Testis (tissue), 3 donors: Measurements from ENCODE around the gene DNAJB8. TPM values are rescaled to one million over a fixed set of nuclear protein-coding genes. Genes with fewer than 3 reads are reported as not detected.

ENCODE experiments used
- DNase-seq: peaks from one replicate; pipeline ENCODE4 v3.0.0-alpha.2; 2019
- H3K27ac ChIP-seq, 2 donors: fragments of 200-600 bp; sonication (generic); one replicate each; pipeline ENCODE4 v1.5.1; 2019
- H3K27me3 ChIP-seq: fragments of 200-600 bp; sonication (generic); one replicate; pipeline ENCODE4 v1.5.1; 2019
- H3K36me3 ChIP-seq: fragments of 200-600 bp; sonication (generic); one replicate; pipeline ENCODE4 v1.5.1; 2017; ENCODE audit warnings: low read depth; ENCODE audit errors: missing control alignments
- H3K4me1 ChIP-seq: fragments of 200-600 bp; sonication (generic); one replicate; pipeline ENCODE4 v1.5.1; 2019
- H3K4me3 ChIP-seq, 2 donors: fragments of 200-600 bp; sonication (generic); one replicate each; pipeline ENCODE4 v1.5.1; 2017 to 2019
- H3K9me3 ChIP-seq: fragments of 200-600 bp; sonication (generic); one replicate; pipeline ENCODE4 v1.5.1; 2017
- CTCF ChIP-seq, 3 experiments: fragments of 450-650 bp in 2 of 3; fragments of 200-600 bp in 1 of 3; sonication (generic) in 1 of 3; IDR thresholded peaks; one replicate each; pipeline ENCODE4 v1.5.1; 2016 to 2019; ENCODE audit warnings: antibody characterized with exemption in 3 of 3, mild to moderate bottlenecking in 2 of 3, moderate library complexity in 1 of 3
- POLR2A ChIP-seq: fragments of 450-650 bp; IDR thresholded peaks from one replicate; pipeline ENCODE4 v1.6.1; 2017; ENCODE audit warnings: antibody characterized with exemption, mild to moderate bottlenecking, moderate library complexity
- WGBS, 2 donors: methylation state at CpG; one replicate each; pipeline ENCODE4 v1.1.5; 2018; 5-methylcytosine and 5-hydroxymethylcytosine counted together
- intact Hi-C: fragments of 100-400 bp; cut with DNase I; formaldehyde crosslinking; loops from one replicate; pipeline ENCODE4 v1.15.1; 2023; ENCODE audit warnings: low total_unique reads
- polyA plus RNA-seq: library from polyadenylated mRNA; stranded (reverse); fragments of 350-450 nt; fragmentation: Illumina TruSeq; extraction: RNeasy Lipid Tissue Mini Kit (QIAGEN cat#74804); gene quantifications from one replicate; pipeline ENCODE4 v1.2.3, GENCODE V29; 2014; ENCODE audit warnings: low read depth, low replicate concordance; ENCODE audit not compliant: insufficient read depth
- total RNA-seq, 2 donors: library from RNA; depleted of rRNA; stranded (reverse); fragments of >200 nt; gene quantifications; one replicate each; pipeline ENCODE4 v1.2.3, GENCODE V29; 2016

Gene DNAJB8
- total and polyA plus RNA-seq, 3 donors from 2014 or later: 18.3 to 75.0 (median 46.0) TPM

GRCh38 chr3:128491941-128492670 lies 25.4 kb upstream of the DNAJB8 start:
- DNase-seq: no peak
- intact Hi-C loops: loop anchor here (10.0 kb wide), 1 partner anchor 417 kb away; no protein-coding TSS in a partner anchor
- Histone ChIP-seq H3K4me3 (peak overlapping the region; percentile 15), H3K27me3 (no peaks in the 10 kb centered on the region), H3K36me3 (no peaks in the 10 kb centered on the region), H3K9me3 (no peaks in the 10 kb centered on the region), H3K27ac (no peak overlapping the region), H3K4me1 (peaks cover 33% of the 10 kb centered on the region)
- 14 to 15% methylated on average over 30 to 69 of the region's 70 CpGs for WGBS, 2 donors
- TF ChIP-seq POLR2A (no peak), CTCF (IDR thresholded peaks at IDR 0.05) (no peak)

- TF ChIP-seq POLR2A (no peak), CTCF (IDR thresholded peaks at IDR 0.05) (no peak)
- DNase-seq: no peak
- 15% methylated on average over 15 to 19 of the region's 19 CpGs for WGBS, 2 donors
- intact Hi-C loops: loop anchor here (10.0 kb wide), 1 partner anchor 417 kb away; no protein-coding TSS in a partner anchor
- H3K4me3 ChIP-seq: no peak overlapping the region
- H3K9me3 ChIP-seq: no peaks in the 10 kb centered on the region
- no peaks in the 10 kb centered on the region for H3K36me3 ChIP-seq
- H3K4me1 ChIP-seq: peaks cover 32% of the 10 kb centered on the region
- H3K27ac ChIP-seq: no peak overlapping the region
- H3K27me3 ChIP-seq: no peaks in the 10 kb centered on the region
Observed at GRCh38 chr3:128491691-128491940, 24.9 kb upstream of the DNAJB8 start.

GRCh38 chr3:128490915-128491690 lies 24.4 kb upstream of the DNAJB8 start:
- no peak for DNase-seq
- intact Hi-C loops: loop anchor here (10.0 kb wide), 1 partner anchor 416 kb away; no protein-coding TSS in a partner anchor
- WGBS, 2 donors: 15 to 19% methylated on average over 23 of the region's 23 CpGs
- H3K27ac ChIP-seq: no peak overlapping the region
- H3K36me3 ChIP-seq: no peaks in the 10 kb centered on the region
- H3K4me1 ChIP-seq: peaks cover 30% of the 10 kb centered on the region
- H3K27me3 ChIP-seq: no peaks in the 10 kb centered on the region
- TF ChIP-seq POLR2A (no peak), CTCF (IDR thresholded peaks at IDR 0.05) (no peak)
- H3K4me3 ChIP-seq: no peak overlapping the region
- H3K9me3 ChIP-seq: no peaks in the 10 kb centered on the region

- Histone ChIP-seq H3K27ac (no peak overlapping the region), H3K4me1 (peaks cover 30% of the 10 kb centered on the region), H3K36me3 (no peaks in the 10 kb centered on the region), H3K9me3 (no peaks in the 10 kb centered on the region), H3K27me3 (no peaks in the 10 kb centered on the region), H3K4me3 (peak overlapping the region in 1 of 2 donors; percentile 60)
- DNase-seq: no peak
- intact Hi-C loops: loop anchor here (10.0 kb wide), 1 partner anchor 416 kb away; no protein-coding TSS in a partner anchor
- TF ChIP-seq POLR2A (no peak), CTCF (IDR thresholded peaks at IDR 0.05) (no peak)
- WGBS, 2 donors: 14 to 18% methylated on average over 7 to 10 of the region's 10 CpGs
Observed at GRCh38 chr3:128490650-128490914, 23.9 kb upstream of the DNAJB8 start.
